HCT116 (cell line): Measurements from ENCODE around the gene TRIM65. TPM values are rescaled to one million over a fixed set of nuclear protein-coding genes. Genes with fewer than 3 reads are reported as not detected.

Experiments
- ATAC-seq: fragments of 200-7000 bp; cut with Tn5 transposase; 2 replicates; pipeline ENCODE4 v1.9.1; 2020; ENCODE audit warnings: mild to moderate bottlenecking, moderate library complexity
- BruUV-seq: library from RNA; stranded (reverse); fragments of 400-500 nt; replicated peaks from 2 replicates; lab custom pipeline; 2021; lab: Mats Ljungman, UMichigan
- CTCF ChIA-PET: fragments of 300-600 bp; sonication (Branson Sonifier 250); formaldehyde crosslinking; loops from one replicate; lab custom pipeline; 2021; ENCODE audit warnings: antibody characterized with exemption; lab: Charles Lee
- POLR2A ChIA-PET: fragments of 300-600, 350-600 bp; sonication (Branson Sonifier 250); formaldehyde crosslinking; loops from one replicate; lab custom pipeline; 2021; ENCODE audit warnings: antibody characterized with exemption; lab: Charles Lee
- RAD21 ChIA-PET, 2 experiments: fragments of 300-600 bp; sonication (Branson Sonifier 250); formaldehyde crosslinking; loops; one replicate each; lab custom pipeline; 2023; ENCODE audit warnings: low total read pairs in 2 of 2; ENCODE audit not compliant: uncharacterized antibody in 2 of 2, unreplicated experiment in 2 of 2, low non-redundant PET in 1 of 2; lab: Charles Lee
- DNase-seq: peaks from one replicate; pipeline ENCODE4 v3.0.0-alpha.2; 2010; ENCODE audit warnings: low read depth, low spot score
- H2AFZ ChIP-seq: fragments of 200-600 bp; shearing (Covaris generic), sonication (generic); 2 replicates; pipeline ENCODE4 v1.6.1; 2017; ENCODE audit warnings: low read depth, mixed run types, mixed read lengths, antibody characterized with exemption, low read length; ENCODE audit not compliant: poor library complexity, severe bottlenecking
- H3K27ac ChIP-seq: 2 replicates; pipeline ENCODE4 v1.5.1; 2012; ENCODE audit warnings: low read depth, low read length
- H3K27me3 ChIP-seq: fragments of 200-600 bp; sonication (generic); 2 replicates; pipeline ENCODE4 v1.6.1; 2016; ENCODE audit warnings: mixed run types, low read length, mixed read lengths; ENCODE audit not compliant: insufficient read depth
- H3K36me3 ChIP-seq, 2 experiments: fragments of 200-500 bp in 1 of 2; fragments of 200-600 bp in 1 of 2; sonication (Bioruptor generic) in 1 of 2; sonication (generic) in 1 of 2; 2 replicates each; pipeline versions ENCODE4 v1.5.1 to v1.6.1; 2014 to 2016; ENCODE audit warnings: low read length in 2 of 2, inconsistent platforms in 1 of 2, mixed read lengths in 1 of 2, mixed run types in 1 of 2; ENCODE audit not compliant: insufficient read depth in 2 of 2, control insufficient read depth in 1 of 2
- H3K4me1 ChIP-seq, 2 experiments: fragments of 200-600 bp in 1 of 2; sonication (generic) in 1 of 2; 2 replicates each; pipeline versions ENCODE4 v1.5.1 to v1.6.1; 2012 to 2017; ENCODE audit warnings: low read length in 2 of 2, inconsistent platforms in 1 of 2, mild to moderate bottlenecking in 1 of 2, mixed read lengths in 1 of 2, mixed run types in 1 of 2, moderate library complexity in 1 of 2; ENCODE audit not compliant: insufficient read depth in 2 of 2, control insufficient read depth in 1 of 2
- H3K4me2 ChIP-seq: fragments of 200-600 bp; sonication (generic); 2 replicates; pipeline ENCODE4 v1.6.1; 2017; ENCODE audit warnings: mixed run types, low read length, mixed read lengths
- H3K4me3 ChIP-seq, 2 experiments: fragments of 200-600 bp in 1 of 2; sonication (generic) in 1 of 2; replicated peaks in 1 of 2; 2 replicates each; pipeline ENCODE4 v1.5.1; 2011 to 2016; ENCODE audit warnings: low read length in 2 of 2, control low read depth in 1 of 2, low read depth in 1 of 2, mild to moderate bottlenecking in 1 of 2, mixed read lengths in 1 of 2, mixed run types in 1 of 2
- H3K79me2 ChIP-seq: fragments of 200-600 bp; sonication (generic); 2 replicates; pipeline ENCODE4 v1.6.1; 2017; ENCODE audit warnings: mild to moderate bottlenecking, mixed run types, low read length, moderate library complexity, mixed read lengths; ENCODE audit not compliant: insufficient read depth
- H3K9ac ChIP-seq: fragments of 200-600 bp; sonication (generic); 2 replicates; pipeline ENCODE4 v1.6.1; 2016; ENCODE audit warnings: low read length, mixed read lengths
- H3K9me2 ChIP-seq: fragments of 200-600 bp; sonication (generic), shearing (Covaris generic); 2 replicates; pipeline ENCODE4 v1.6.1; 2017; ENCODE audit warnings: mixed run types, mild to moderate bottlenecking, moderate library complexity; ENCODE audit not compliant: insufficient read depth
- H3K9me3 ChIP-seq, 2 experiments: fragments of 200-500 bp in 1 of 2; fragments of 200-600 bp in 1 of 2; sonication (Bioruptor generic) in 1 of 2; sonication (generic) in 1 of 2; 2 replicates each; pipeline ENCODE4 v1.6.1; 2014 to 2017; ENCODE audit warnings: low read length in 2 of 2, mixed read lengths in 2 of 2, inconsistent platforms in 1 of 2, low read depth in 1 of 2, mild to moderate bottlenecking in 1 of 2, mixed run types in 1 of 2, moderate library complexity in 1 of 2; ENCODE audit not compliant: control insufficient read depth in 1 of 2, insufficient read depth in 1 of 2
- H4K20me1 ChIP-seq: fragments of 200-600 bp; sonication (generic), shearing (Covaris generic); 2 replicates; pipeline ENCODE4 v1.6.1; 2017; ENCODE audit warnings: mixed run types, mild to moderate bottlenecking, moderate library complexity; ENCODE audit not compliant: insufficient read depth
- CTCF ChIP-seq, 3 experiments: fragments of 200-600 bp in 1 of 3; sonication (generic) in 1 of 3; IDR thresholded peaks in 2 of 3; conservative IDR thresholded peaks in 1 of 3; 2 replicates each; pipeline ENCODE4 v1.5.1; 2012 to 2017; ENCODE audit warnings: low read depth in 2 of 3, low read length in 2 of 3, antibody characterized with exemption in 1 of 3, borderline replicate concordance in 1 of 3, control low read depth in 1 of 3, mild to moderate bottlenecking in 1 of 3, mixed read lengths in 1 of 3, mixed run types in 1 of 3, moderate library complexity in 1 of 3; ENCODE audit not compliant: insufficient read depth in 1 of 3
- FOSL1 ChIP-seq: IDR thresholded peaks from 2 replicates; pipeline ENCODE4 v1.6.1; 2012; ENCODE audit warnings: low read depth
- POLR2A ChIP-seq: IDR thresholded peaks from 2 replicates; pipeline ENCODE4 v1.7.0; 2011; ENCODE audit warnings: borderline replicate concordance; ENCODE audit not compliant: insufficient read depth, insufficient read length; ENCODE audit errors: extremely low read depth
- POLR2AphosphoS5 ChIP-seq: IDR thresholded peaks from 2 replicates; pipeline ENCODE4 v1.6.1; 2011; ENCODE audit warnings: mild to moderate bottlenecking, low read depth, low read length, moderate library complexity
- SIN3A ChIP-seq: IDR thresholded peaks from 2 replicates; pipeline ENCODE4 v1.6.1; 2012; ENCODE audit warnings: low read depth
- intact Hi-C: fragments of 100-400 bp; cut with micrococcal nuclease; formaldehyde crosslinking; loops from 2 replicates; pipeline ENCODE4 v1.10.0; 2022
- total RNA-seq: library from RNA; stranded (reverse); gene quantifications from one replicate; pipeline ENCODE4 v1.2.1, GENCODE V29; 2021; ENCODE audit not compliant: unreplicated experiment

The TRIM65 gene
- total RNA-seq, 1 experiment from 2014 or later = 53.0 TPM

GRCh38 chr17:75894049-75894733, 2.6 kb downstream of the TRIM65 start:
- no peak for DNase-seq
- Histone ChIP-seq H3K4me2 (no peak overlapping the region), H3K9me2 (no peaks in the 10 kb centered on the region), H3K4me3 (no peak overlapping the region), H3K4me1 (peaks cover 20 to 40% of the 10 kb centered on the region in 2 experiments), H3K9ac (no peak overlapping the region), H3K27ac (peak overlapping the region; percentile 100; the same call in 1 of the 2 replicates), H3K27me3 (no peaks in the 10 kb centered on the region)
- ChIA-PET CTCF (interaction anchor here (1.0 to 1.3 kb wide), 3 partner anchors 11 to 18 kb away, joined by 3 to 6 read pairs (median 4); partner anchors contain the start of gene MRPL38), POLR2A (interaction anchor here (0.6 to 5.1 kb wide), 6 partner anchors 11 to 114 kb away, joined by 3 to 22 read pairs (median 4); partner anchors contain the start of genes MRPL38 and TRIM47)
- no peak for ATAC-seq
- TF ChIP-seq POLR2A (peak; percentile 30), SIN3A (no peak)
- TF ChIP-seq, all 23 proteins: peak for 1
- RAD21 ChIA-PET = no interaction called here
- BruUV-seq = no TSS peak
- Histone ChIP-seq H4K20me1 (no peaks in the 10 kb centered on the region), H3K79me2 (peaks cover 25% of the 10 kb centered on the region; the same call in 1 of the 2 replicates), H3K9me3 (no peaks in the 10 kb centered on the region), H2AFZ (no peak overlapping the region), H3K36me3 (peaks cover 3 to 14% of the 10 kb centered on the region in 2 experiments; a peak in 2 of 4 replicates)
- intact Hi-C loops = no loop called here

- intact Hi-C loops = no loop called here
- POLR2A ChIA-PET = interaction anchor here (1.5 to 5.1 kb wide), 3 partner anchors 11 to 114 kb away, joined by 4 to 22 read pairs (median 11); partner anchors contain the start of genes MRPL38 and TRIM47
- no peak overlapping the region for H3K9ac ChIP-seq
- TF ChIP-seq FOSL1 (no peak), CTCF (IDR thresholded peaks at IDR 0.05 in 2 of 3, conservative IDR thresholded peaks at IDR 0.05 in 1 of 3; ENCODE audit: borderline replicate concordance in 1 of 3, insufficient read depth in 1 of 3, low read depth in 2 of 3, low read length in 2 of 3) (no peak), POLR2AphosphoS5 (peak; percentile 24; the same call in 1 of the 2 replicates)
- TF ChIP-seq, all 23 proteins: peak for 1
- H3K79me2 ChIP-seq = peaks cover 25% of the 10 kb centered on the region; the same call in 1 of the 2 replicates
- H3K36me3 ChIP-seq = peaks cover 0 to 7% of the 10 kb centered on the region in 2 experiments; a peak in 2 of 4 replicates
- no peaks in the 10 kb centered on the region for H3K27me3 ChIP-seq
- no peak for DNase-seq
- RAD21 ChIA-PET = no interaction called here
- no peaks in the 10 kb centered on the region for H4K20me1 ChIP-seq
- H3K4me1 ChIP-seq = peaks cover 20 to 40% of the 10 kb centered on the region in 2 experiments
- no peak overlapping the region for H3K27ac ChIP-seq
- CTCF ChIA-PET = interaction anchor here (0.6 to 1.0 kb wide), 2 partner anchors 14 to 38 kb away, joined by 3 read pairs; partner anchors contain the start of gene WBP2
- no peak overlapping the region for H3K4me3 ChIP-seq
- H2AFZ ChIP-seq = no peak overlapping the region
- ATAC-seq = no peak
- H3K4me2 ChIP-seq = no peak overlapping the region
- no peaks in the 10 kb centered on the region for H3K9me3 ChIP-seq
- BruUV-seq = no TSS peak
- H3K9me2 ChIP-seq = no peaks in the 10 kb centered on the region
These were observed 3.3 kb downstream of the TRIM65 start for GRCh38 chr17:75893305-75894048.
